ENCODE measurements around the gene FCHO2. TPM values are rescaled to one million over a fixed set of nuclear protein-coding genes. Genes with fewer than 3 reads are reported as not detected.
"Not testable (repeated sequence)": the region's sequence is repeated elsewhere in the genome, so short reads cannot be mapped to it uniquely, and the experiment has no call there.

The FCHO2 gene
- total and polyA plus RNA-seq, 2 of the 8 experiments (the other 6 are each of a cell fraction or from before 2014, with no cell fraction given): 4.3 to 15.7 TPM

GRCh38 chr5:73024946-73025544 lies 69.2 kb downstream of the FCHO2 start:
- H3K36me3 ChIP-seq (ENCODE audit: control insufficient read depth in 2 of 4, insufficient read depth in 4 of 4, low read length in 3 of 4); H3K14ac ChIP-seq (ENCODE audit: insufficient read length); H3K4me1 ChIP-seq (replicated peaks in 1 of 4; ENCODE audit: control insufficient read depth in 3 of 4, insufficient read depth in 4 of 4, low read length in 3 of 4); H3K79me2 ChIP-seq (ENCODE audit: control insufficient read depth in 1 of 2, insufficient read depth in 2 of 2, low read length in 2 of 2); H3K4ac ChIP-seq (replicated peaks; ENCODE audit: insufficient read length, low read depth, low read length); H2BK12ac ChIP-seq (ENCODE audit: low read depth, low read length); H3K4me3 ChIP-seq (ENCODE audit: extremely low read depth in 1 of 4, insufficient read depth in 2 of 4, low read depth in 3 of 4, low read length in 4 of 4); H4K5ac ChIP-seq (ENCODE audit: insufficient read length, low read depth, low read length); H4K20me1 ChIP-seq (replicated peaks in 1 of 2; ENCODE audit: control insufficient read depth in 1 of 2, insufficient read depth in 2 of 2, low read length in 2 of 2); H3K4me2 ChIP-seq (ENCODE audit: insufficient read depth in 1 of 2, low read depth in 2 of 2, low read length in 2 of 2); H3K23me2 ChIP-seq (ENCODE audit: low read depth, low read length); FAIRE-seq; H4K8ac ChIP-seq (ENCODE audit: extremely low read depth, insufficient read depth, low read length); H3K18ac ChIP-seq (ENCODE audit: extremely low read depth, low read length); H3K56ac ChIP-seq (replicated peaks; ENCODE audit: insufficient read length, low read depth, low read length); H4K91ac ChIP-seq (replicated peaks; ENCODE audit: insufficient read length, low read length); H3K79me1 ChIP-seq (ENCODE audit: low read depth, low read length); H3K9me3 ChIP-seq (ENCODE audit: insufficient read depth in 2 of 2, low read depth in 1 of 2, low read length in 1 of 2); H3K9ac ChIP-seq (replicated peaks in 1 of 4; ENCODE audit: extremely low read depth in 1 of 4, low read depth in 3 of 4, low read length in 3 of 4); H3K27me3 ChIP-seq (replicated peaks in 1 of 4; ENCODE audit: control insufficient read depth in 3 of 4, extremely low read depth in 1 of 4, insufficient read depth in 3 of 4, low read length in 3 of 4); H3K23ac ChIP-seq (ENCODE audit: insufficient read length); H2BK120ac ChIP-seq (replicated peaks; ENCODE audit: low read depth, low read length); H3K27ac ChIP-seq (ENCODE audit: low read depth, low read length); CTCF ChIA-PET (ENCODE audit: partially characterized antibody); H2AFZ ChIP-seq (ENCODE audit: low read length); DNase-seq (ENCODE audit: low read depth in 1 of 2, low spot score in 2 of 2); H2BK5ac ChIP-seq (ENCODE audit: low read depth, low read length); H2BK15ac ChIP-seq (ENCODE audit: low read length); H2BK20ac ChIP-seq (ENCODE audit: low read length); H2AK5ac ChIP-seq (ENCODE audit: low read depth, low read length): not testable (repeated sequence)
- 88% methylated on average over 7 of the region's 9 CpGs; no CpG with 5 or more reads in 1 of the 2 experiments for WGBS, 2 experiments (ENCODE audit: extremely low coverage in 1 of 2, insufficient coverage in 1 of 2, insufficient read length in 1 of 2, insufficient replicate concordance in 2 of 2, low coverage in 1 of 2, low lambda C conversion rate in 2 of 2, missing lambda C conversion rate in 1 of 2)
- POLR2A ChIA-PET (ENCODE audit: partially characterized antibody): interaction anchor here (0.9 kb wide), 1 partner anchor 176 kb away, joined by 3 read pairs; no protein-coding TSS in a partner anchor
